NCI-H2171 treated with DMSO at 0.1 percent for 48 hours (cell line): ENCODE measurements around the gene PHACTR2.

Experiments
- DNase-seq: peaks from one replicate; lab custom pipeline; 2025; lab: John Stamatoyannopoulos, UW

PHACTR2 gene

DNA sequence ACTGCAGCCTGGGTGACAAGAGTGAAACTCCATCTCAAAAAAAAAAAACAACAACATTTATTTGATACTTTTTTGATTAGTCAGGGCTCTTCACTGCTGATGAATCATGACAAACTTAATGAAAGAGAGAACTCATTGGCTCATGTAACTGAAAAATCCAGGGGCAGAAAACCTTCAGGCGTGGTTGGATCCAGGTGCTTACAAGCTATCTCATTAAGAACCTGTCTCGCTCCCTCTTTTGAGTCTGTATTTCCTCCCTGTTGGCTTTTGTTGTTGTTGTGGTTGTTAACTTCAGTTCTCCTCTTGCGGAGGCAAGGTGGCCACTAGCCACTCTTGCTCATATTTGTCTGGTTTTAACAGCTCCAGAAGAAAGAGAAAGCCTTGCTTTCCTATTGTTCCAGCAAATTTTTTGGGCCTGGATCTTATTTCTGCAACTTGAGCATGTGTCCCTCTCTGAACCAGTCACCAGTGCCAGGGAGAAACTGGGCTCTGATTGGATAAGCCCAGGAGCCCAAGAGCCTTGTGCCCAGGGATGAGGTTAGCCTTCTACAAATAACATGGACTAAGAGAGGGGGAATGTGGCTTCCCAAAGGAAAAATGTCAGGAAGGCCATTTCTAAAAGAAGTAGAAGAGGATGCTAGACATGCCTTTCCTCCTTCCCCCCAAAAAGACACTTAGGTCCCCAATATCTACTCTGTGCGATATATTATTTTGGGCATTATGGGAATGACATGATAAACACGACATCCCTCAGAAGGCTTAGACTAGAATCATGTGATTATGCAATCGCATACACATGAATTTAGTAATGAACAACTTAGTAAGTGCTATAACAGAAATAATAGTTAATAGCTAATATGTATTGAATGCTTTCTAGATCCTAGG is 64.5 kb downstream of the PHACTR2 start:
- DNase-seq: no peak

DNA sequence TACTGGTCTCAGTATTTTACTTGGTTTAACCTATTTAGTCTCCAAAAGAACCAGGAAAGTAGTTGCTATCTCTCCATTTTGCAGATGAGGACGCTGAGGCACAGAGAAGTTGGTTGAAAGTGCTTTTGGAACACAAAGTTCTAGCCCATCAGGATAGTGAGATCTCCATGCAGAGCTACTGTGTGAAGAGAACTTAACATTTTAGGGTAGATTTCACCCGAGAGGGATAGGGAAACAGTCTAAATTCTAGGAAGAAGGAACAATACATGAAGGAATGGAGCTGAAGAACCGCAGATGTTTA is 65.1 kb downstream of the PHACTR2 start:
- no peak for DNase-seq

DNA sequence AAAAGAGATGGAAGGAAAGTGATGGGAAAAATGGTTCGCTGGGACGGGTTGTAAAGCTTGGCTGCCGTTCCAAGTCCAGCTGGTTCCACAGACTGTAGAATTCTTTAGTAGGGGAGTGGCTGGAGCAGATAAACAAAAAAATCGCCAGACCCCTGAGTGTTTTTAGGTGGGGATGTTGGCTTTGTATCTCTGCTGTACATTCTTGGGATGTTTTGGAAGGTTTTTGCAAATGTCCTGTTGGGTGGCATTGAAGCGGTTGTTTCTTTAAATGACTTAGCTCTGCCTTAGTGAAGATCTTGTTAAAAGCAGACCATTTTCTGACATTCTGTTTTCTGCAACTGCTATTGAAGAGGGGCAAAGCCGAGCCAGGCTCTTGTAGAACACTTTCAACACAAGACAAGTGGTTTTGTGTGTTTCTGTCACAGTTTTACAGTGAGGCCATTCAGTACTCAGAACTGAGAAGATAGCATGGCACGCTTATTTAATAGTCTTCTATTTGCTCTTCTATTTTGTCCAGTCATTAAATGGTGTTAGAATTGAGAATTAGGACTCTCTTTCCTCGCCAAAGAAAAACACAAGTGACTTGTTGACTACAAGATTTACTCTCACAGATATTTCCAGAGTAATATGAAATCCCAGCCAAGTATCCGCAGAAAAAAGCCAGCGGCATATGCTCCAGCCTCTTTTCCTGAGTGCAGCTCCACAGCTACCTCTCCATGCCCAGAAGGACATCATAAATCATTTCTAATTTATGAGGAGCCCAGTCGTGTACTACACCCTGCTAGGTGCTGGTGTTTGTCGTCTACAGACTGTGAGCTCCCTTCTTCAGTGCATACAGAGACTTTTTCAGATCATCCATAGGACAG is 65.8 kb downstream of the PHACTR2 start:
- peak; percentile 9 for DNase-seq

DNA sequence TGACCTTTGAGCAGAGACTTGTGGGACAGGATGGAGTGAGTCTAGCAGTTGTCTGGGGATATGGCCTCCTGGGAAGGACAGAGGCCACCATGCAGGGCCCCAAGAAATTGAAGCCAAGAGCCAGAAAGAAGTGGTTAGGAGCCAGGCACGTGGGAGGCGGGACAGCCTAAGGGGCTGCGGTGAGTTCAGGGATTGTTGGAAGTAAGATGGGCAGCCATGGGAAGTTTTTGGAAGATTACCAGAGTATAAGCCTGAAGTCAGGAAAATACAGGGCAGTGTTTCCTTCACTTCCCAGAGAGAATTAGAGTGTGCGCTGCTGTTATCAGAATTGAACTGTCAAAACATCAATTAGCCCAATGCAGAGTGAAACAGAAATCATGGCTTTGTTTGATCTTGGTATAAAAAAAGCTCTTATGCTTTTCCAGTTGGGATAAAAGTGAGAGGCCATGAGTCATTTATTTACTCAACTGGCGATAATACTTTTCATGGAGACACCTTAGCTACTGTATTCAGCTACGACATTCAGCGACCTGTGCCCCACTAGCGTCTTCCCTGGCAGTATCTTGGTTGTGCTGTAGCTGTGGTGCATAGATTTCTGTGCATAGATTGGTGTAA is 66.9 kb downstream of the PHACTR2 start:
- DNase-seq: no peak

DNA sequence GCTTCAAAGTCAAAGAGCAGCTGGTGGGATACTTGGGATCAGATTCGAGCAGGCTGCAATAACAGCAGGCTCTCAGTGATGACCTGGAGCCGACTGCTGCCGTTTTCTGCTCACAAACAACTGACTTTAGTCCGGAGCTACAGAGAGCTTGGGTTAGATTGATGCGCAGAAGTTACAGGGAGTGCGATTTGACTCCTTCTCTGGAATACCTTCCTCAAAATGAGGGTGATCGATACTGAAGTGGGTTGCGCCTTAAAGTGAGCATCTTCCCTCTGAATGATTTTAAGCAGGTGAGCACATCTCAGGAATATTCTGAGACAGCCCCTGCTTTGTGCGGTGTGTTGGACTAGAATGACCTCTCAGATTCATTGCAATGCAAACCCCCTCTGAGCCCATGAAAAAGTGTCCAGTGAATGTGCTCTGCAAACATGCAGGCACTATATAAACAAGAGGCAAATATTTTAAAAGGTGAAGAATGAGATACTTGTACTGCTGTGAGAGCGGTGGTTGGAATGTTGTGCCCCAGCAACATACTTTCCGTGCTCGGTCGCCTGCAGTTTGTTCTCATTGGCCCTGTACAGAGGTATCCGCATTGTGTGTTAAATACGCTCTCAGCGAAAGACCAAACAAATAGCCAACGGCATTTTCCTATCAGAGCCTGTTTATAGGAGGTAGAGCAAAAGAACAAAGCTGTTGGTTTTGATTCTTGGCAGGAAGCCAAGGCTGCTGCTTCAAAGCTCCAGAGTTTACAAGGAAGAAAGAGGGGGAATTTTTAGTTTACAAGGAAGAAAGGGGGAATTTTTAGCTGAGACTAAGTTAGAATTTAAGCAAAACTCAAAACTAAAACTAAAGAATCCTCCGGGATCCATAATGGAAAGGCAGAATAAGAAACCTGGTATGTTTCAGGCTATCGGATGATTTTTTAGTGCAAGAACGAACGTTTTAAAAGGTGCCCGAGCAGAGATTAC is 67.7 kb downstream of the PHACTR2 start:
- peak; percentile 22 for DNase-seq

DNA sequence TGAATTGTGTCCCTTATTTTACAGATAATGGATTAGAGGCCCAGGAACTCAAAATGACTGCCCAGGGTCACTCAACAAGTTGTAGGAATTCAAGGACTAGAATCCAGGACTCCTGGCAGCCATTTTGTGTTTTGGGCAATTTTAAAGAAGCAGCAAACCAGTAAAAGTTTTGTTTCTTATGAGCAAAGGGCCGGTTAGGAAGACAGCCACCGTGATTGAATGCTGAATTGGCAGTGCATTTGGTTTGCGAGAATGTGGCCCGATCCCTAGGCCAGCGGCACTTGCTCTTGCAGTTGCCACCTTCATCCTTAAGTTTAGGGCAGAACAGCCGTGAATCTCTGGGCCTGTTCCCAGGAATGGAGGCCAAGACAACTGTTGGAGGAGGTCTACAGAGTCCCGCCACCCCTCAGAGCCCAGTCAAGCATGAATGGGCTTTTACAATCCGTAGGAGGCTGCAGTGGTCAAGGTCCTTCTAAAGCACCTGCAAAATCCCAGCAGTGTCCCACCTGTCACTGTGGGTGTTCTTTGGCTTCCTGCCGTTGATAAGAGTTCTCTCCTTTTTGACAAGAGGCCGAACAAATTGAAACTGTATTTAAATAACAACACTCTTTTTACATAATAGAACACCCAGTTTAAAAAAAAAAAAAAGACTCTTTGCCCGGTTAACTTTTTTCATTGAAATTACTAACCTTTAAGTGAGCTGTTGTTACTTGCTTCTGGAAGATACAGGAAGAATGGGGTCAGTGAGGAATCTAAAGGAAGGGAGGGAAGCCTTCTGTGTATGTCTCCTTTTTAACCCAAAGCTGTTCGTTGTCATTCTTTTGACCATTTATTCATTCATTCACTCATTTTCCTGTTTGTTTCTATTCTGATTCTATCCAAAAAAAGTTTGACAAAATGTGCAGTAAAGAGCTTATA is 68.7 kb downstream of the PHACTR2 start:
- DNase-seq: no peak

DNA sequence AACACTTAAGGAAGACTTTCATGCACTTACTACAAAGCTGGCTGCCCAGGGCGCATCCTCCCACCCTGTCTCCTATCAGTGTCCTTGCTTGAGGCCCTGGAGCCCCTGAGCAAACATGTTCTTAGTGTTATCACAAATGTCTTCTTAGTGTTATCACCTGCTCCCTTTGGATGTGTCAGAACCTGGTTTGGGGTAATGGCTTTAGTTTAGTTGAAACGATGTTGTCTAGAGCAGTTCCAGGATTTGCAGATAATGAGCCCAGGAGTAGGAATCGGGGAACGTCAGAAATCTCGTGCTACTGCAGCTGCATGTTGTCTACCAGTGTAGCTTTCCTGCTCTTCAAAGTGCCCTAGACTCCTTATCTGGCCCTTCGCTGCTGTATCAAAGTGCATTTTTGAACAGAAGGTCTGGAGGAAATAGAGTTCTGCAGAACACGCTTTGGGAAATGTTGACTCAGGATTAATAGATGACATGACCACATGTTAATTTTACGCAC is 69.6 kb downstream of the PHACTR2 start:
- DNase-seq: no peak

DNA sequence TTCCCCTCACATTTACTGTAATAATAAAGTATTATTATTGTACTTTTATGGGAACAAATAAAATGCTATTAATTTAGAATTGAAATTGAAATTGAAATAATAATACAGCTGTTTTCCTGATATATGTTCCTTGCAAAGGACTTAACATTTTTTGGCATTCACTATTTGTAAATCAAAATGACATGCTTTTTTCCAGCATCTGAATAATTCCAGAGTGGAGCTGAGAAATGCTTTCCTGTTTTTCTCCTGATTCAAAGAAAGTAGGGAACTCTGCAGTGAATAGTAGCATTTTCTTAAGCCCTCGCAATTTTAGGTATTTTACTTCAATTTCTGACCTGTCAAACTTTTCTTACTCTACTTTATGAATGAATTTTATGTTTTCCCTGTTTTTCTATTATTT is 72.1 kb downstream of the PHACTR2 start:
- DNase-seq: no peak

DNA sequence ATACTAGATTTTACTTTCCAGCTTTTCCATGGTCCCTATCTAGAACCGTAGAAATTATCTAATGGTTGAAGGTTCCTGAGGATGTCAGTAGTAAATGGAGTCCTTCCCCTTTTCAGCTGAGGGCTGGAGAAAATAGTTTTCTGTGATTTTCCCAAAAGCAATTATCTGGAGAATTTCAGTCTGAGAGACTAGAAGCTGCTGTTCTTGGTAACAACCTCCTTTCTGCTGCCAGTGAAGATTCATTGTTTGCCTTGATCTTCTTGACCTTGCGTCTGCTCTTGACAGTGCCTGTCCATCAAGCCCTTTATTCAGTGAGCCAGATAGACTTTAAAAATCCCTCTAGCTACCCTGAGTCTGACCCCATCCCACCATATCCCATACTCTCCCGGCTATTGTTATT is 73.1 kb downstream of the PHACTR2 start:
- no peak for DNase-seq

DNA sequence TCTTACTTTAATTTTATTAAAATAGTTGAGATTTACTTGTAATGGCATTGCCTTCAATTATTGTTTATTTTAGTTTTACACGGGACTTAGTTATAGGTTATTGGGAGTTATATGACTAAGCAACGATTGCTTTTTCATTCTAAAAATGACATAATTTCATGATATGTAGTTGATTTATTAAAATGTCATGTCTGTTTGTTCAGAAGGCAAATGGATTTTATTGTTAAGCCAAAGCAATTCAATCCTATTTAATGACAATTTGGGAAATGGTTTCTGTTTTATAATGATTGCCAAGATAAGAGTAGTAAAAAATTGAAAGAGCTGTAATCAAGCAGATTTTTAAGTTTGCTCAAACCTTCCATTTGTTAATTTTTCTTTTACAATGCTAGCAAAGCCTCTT is 74.7 kb downstream of the PHACTR2 start:
- DNase-seq: no peak

DNA sequence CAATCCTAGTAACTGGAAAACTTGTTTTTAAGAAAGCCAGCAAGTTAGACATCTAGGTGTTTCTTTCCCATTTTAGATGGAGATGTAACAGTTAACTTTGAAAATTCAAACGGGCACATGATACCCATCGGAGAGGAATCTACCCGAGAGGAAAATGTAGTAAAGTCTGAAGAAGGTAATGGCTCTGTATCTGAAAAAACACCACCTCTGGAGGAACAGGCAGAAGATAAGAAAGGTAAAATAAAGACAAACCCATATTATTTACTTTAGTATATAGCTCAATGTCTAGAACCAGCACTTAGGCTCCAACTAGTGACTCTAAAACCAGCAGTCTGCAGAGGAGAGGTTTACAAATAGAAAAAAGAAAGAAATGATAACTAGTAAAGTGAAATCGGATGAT is 75.9 kb downstream of the PHACTR2 start:
- no peak for DNase-seq

DNA sequence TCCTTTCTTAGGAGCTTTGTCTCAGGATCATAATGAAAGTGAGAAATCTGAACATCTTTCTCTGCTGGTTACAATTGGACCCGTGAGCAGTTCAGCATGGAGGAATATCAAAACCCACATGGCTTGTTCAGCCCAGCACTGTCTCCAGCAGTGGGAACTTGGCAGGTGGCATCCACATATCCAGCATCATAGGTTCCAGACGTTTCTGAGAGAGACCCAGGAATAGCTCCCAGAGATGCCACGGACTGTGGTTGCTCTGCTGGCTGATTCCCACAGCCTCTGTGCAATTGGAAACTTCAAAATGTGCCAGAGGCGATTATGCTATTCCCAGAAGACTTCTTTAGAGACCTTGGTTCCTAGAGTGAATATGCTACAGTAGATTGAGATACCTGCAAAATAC is 76.4 kb downstream of the PHACTR2 start:
- DNase-seq: no peak

DNA sequence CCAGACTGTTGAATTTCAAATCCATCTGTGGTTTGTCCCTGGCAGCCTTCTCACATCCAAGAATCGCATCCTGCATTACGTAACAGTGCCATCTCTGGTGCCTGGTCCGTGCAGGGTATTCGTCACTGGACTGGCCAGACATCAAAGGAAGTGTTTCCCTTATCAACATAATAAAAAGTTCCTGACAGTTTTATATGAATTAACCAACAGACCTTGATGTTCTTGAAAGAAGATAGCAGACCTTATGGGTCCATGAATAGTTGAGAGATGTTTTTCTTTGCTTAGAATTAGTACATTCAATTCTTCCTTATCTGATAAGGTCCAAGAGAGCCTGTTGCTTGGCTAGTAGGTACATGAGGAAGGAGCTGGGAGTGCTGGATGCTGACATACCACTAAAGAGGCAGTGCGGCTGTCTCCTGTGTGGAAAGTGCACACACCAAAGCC is 77.6 kb downstream of the PHACTR2 start:
- DNase-seq: no peak

DNA sequence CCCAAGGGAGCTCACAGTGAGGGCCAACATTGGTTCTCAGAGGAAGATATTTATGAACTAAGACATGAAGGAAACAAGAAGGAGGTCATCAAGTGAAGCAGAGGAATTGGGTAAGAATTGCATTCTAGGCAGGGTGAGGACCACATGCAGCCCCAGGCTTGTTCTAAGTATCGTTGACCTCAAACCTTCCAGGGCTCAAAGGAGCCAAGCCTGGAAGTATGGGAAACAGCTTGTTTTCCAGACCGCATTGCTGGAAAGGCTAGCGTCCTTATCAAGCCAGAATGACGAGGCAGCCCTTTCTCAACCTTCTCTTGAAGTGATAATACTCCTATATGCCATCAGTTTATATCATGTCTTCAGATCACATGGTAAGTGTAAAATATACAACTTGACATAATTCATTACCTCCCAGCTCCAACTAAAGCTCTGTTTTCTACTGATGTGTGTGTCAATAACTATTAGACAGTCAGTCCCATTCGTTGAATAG is 79.6 kb downstream of the PHACTR2 start:
- no peak for DNase-seq

DNA sequence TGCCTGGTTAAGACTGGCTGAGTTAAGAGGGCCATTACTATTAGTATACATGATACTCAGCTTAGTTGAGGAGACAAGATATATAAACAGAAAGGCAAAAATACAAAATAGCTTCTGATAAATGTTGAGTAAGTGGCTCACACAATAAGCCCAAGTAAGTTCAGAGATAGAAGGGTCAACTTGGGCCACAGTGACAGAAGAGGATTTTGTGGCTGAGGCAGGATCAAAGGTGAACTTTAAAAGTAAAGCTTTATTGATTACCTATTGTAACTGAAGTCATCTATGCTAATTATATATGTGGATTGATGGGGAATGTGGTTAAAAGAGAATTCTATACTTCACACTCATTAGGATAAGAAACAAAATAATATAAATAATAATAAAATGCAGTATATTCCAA is 80.8 kb downstream of the PHACTR2 start:
- no peak for DNase-seq

DNA sequence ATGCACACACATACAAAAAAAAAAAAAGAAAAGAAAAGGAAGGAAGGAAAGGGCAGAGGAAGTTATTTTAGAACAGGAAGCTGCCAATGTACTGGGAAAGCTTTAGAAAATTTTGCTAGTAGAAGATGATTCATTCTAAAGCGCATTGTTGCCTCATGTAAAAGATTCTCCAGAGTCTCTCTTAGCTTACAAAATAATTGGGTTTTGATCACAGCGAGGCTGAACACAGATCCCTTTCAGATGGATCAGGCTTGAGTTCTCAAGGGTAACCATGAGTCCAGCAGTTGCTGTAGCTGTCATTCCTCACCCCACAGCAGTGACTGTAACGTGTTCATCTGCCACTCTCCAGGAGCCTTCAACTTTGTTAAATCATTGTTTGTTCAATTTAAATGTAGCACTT is 81.9 kb downstream of the PHACTR2 start:
- no peak for DNase-seq

DNA sequence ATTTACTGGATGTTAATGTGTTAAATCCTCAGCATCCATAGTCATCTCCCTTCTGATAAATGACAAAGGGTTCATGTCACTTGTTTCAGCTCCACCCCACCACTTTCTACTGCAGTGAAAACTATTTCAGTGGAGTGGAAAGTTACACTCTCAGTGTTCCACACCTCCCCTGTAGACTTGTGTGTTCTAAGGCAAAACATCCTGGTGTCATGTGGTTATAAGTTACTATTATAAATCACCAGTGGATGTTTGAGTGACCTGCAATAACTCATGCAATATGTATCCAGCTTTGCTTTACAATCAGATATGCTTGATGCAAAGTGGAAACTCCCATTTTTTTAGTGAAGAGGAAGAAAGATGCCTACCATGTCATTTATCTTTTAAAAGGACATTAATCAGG is 83.3 kb downstream of the PHACTR2 start:
- no peak for DNase-seq

DNA sequence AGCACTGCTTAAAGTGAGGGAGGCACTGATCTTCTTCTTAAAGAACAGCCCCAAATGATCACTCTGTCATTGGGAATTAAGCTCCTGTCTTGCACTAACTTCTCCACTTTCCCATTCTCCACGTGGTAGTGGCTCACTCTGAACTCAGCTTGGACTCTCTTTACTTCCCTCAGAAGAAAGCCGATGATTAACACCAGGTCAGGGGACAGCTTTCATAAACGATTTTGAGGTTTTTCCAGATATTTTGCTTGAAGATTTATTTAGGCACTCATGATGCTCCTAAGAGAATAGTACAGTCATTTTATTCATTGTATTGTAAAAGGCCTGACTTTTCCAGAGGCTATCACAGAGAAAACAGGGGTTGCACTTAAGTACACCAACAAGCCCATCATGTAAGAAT is 84.4 kb downstream of the PHACTR2 start:
- DNase-seq: no peak

DNA sequence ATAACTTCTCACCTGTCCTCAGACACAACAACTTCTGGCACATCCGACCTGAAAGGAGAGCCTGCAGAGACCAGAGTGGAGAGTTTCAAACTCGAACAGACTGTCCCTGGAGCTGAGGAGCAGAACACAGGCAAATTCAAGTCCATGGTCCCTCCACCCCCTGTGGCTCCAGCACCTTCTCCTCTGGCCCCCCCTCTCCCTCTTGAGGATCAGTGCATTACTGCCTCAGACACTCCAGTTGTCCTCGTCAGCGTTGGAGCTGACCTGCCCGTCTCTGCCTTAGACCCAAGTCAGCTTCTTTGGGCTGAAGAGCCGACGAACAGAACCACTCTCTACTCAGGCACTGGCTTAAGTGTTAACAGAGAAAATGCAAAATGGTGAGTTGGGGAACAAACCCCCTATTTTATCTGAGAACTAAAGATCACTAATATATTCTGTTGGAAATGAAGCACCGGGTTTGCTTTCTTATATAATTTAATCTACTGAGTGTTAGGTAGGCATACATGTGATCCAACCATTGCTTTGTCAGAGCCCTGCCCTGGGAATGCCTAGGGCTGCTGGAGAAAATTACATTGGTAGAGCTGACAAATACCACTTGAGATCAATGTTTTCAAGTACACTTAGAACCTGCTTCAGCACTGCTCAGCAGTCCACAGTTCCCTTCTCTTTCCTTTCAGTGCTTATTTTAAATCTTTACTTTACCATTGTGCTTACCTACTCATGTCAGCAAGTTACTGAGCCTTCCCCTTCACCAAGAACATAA is 87.8 kb downstream of the PHACTR2 start:
- DNase-seq: no peak

DNA sequence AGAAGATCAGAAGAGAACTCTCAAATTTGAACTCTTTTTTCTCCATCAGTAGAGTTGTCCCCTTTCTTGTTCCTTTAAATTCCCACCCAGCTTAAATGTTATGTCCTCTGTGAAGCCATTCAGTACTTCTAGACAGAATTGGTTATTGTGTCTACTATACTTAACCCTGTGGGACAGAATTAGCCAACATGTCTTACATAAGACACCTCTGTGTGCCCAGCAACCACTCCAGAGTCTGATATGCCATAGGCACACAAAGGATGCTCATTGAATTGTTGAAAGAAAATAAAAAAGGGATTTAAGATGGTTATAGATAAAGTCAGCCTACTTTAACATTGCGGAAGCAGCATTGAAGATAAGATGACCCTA is 88.4 kb downstream of the PHACTR2 start:
- DNase-seq: no peak
